Neutrophil (primary cell): Measurements from ENCODE around the gene HRCT1.

Source experiments
- H3K27ac ChIP-seq: fragments of 200-600 bp; sonication (generic); 2 replicates; pipeline ENCODE4 v1.5.1; 2016; ENCODE audit warnings: mild to moderate bottlenecking, moderate library complexity
- H3K27me3 ChIP-seq: fragments of 200-600 bp; sonication (generic); 2 replicates; pipeline ENCODE4 v1.6.0; 2016; ENCODE audit warnings: mild to moderate bottlenecking
- H3K36me3 ChIP-seq: fragments of 200-600 bp; sonication (generic); 2 replicates; pipeline ENCODE4 v1.5.1; 2017
- H3K4me1 ChIP-seq, 2 experiments: fragments of 200-600 bp in 1 of 2; sonication (generic) in 1 of 2; 1 replicate in 1 of 2; 2 replicates in 1 of 2; pipeline versions ENCODE4 v1.5.1 to v1.6.1; 2013 to 2016; ENCODE audit warnings: low read depth in 1 of 2, low read length in 1 of 2, mild to moderate bottlenecking in 1 of 2, moderate library complexity in 1 of 2; ENCODE audit not compliant: control insufficient read depth in 1 of 2, insufficient read depth in 1 of 2
- H3K4me3 ChIP-seq, 2 experiments: fragments of 200-600 bp in 1 of 2; sonication (generic) in 1 of 2; 1 replicate in 1 of 2; 2 replicates in 1 of 2; pipeline ENCODE4 v1.5.1; 2013 to 2016; ENCODE audit warnings: low read depth in 1 of 2, low read length in 1 of 2, mild to moderate bottlenecking in 1 of 2, moderate library complexity in 1 of 2
- H3K9me3 ChIP-seq: fragments of 200-600 bp; sonication (generic); 2 replicates; pipeline ENCODE4 v1.5.1; 2016
- TF ChIP-seq, protein P1 (sequence below): fragments of 200-600 bp; sonication (generic); IDR thresholded peaks from 2 replicates; pipeline ENCODE4 v1.5.1; 2016; ENCODE audit warnings: antibody characterized with exemption

The HRCT1 gene

DNA sequence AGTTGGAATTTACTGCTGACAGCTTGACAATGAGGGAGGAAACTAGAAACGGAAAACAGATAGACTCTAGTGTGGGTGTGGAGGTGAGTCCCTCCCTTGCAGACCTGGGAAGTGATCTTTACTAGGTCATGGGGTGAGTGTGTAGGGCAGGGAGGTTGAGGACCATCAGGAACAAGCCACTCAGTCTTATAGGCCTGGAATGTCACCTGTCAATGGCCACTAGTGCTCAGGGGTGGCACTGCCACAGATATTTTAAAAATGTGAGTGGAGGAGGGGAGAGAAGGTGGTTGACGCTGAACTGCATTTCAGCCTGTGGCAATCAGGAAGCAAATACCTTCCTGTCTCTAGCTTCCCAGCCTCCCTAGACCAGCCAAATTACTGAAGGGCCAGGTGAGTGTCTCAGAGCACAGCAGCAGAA lies 42.9 kb downstream of the HRCT1 start:
- no peaks in the 10 kb centered on the region for H3K36me3 ChIP-seq
- H3K4me3 ChIP-seq: no peak overlapping the region
- H3K4me1 ChIP-seq: no peaks in the 10 kb centered on the region
- H3K27ac ChIP-seq: no peak overlapping the region
- H3K27me3 ChIP-seq: peaks cover 25% of the 10 kb centered on the region
- TF ChIP-seq, protein P1, sequence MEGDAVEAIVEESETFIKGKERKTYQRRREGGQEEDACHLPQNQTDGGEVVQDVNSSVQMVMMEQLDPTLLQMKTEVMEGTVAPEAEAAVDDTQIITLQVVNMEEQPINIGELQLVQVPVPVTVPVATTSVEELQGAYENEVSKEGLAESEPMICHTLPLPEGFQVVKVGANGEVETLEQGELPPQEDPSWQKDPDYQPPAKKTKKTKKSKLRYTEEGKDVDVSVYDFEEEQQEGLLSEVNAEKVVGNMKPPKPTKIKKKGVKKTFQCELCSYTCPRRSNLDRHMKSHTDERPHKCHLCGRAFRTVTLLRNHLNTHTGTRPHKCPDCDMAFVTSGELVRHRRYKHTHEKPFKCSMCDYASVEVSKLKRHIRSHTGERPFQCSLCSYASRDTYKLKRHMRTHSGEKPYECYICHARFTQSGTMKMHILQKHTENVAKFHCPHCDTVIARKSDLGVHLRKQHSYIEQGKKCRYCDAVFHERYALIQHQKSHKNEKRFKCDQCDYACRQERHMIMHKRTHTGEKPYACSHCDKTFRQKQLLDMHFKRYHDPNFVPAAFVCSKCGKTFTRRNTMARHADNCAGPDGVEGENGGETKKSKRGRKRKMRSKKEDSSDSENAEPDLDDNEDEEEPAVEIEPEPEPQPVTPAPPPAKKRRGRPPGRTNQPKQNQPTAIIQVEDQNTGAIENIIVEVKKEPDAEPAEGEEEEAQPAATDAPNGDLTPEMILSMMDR: no peak
- H3K9me3 ChIP-seq: no peaks in the 10 kb centered on the region

DNA sequence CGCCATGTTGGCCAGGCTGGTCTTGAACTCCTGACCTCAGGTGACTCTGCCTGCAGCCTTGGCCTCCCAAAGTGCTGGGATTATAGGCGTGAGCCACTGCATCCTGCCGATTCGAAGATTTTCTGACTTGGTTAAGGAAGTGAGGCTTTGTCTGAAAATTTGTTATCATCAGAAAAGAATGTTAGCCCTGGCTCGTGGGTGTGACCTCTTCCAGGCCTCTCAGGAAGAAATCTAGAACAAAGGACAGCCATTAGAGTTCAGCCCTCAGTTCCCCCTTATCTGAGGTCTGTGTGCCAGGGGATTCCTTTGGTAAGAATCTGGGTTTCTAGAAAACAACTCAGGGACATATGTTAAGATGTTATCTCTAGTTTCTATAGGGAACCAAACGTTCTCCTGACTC lies 45.7 kb downstream of the HRCT1 start:
- TF ChIP-seq, protein P1: no peak
- no peaks in the 10 kb centered on the region for H3K9me3 ChIP-seq
- no peaks in the 10 kb centered on the region for H3K4me1 ChIP-seq
- no peaks in the 10 kb centered on the region for H3K36me3 ChIP-seq
- no peak overlapping the region for H3K27ac ChIP-seq
- no peak overlapping the region for H3K4me3 ChIP-seq
- H3K27me3 ChIP-seq: peaks cover 32% of the 10 kb centered on the region

DNA sequence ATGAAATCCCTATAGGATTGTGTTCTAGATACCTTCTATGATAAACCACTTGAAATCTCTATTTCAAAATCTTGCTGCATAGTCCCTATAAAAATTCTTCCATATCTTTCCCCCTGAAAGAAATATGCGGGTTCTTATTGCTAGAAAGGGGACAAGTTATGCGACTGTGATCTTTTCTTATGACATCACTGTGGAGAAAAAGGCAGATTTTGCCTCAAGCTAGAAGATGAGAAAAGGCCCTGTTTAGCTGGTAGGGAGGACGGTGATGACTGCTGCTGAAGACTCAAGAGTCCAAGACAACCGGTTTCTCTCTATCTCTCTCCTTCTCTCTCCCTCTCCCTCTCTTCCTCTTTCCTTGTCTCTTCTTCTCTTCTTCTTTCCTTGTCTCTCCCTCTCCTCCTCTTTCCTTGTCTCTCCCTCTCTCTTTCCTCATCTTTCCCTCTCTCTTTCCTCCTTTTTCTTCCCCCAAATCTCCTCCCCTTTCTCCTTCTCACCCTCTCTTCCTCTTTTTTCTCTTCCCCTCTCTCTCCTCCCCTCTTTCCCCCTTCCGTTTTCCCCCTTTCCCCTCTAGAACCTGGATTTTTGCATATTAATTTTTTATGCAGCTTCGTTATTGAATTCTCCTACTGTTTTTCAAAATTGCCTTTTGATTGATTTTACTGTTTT lies 46.7 kb downstream of the HRCT1 start:
- no peaks in the 10 kb centered on the region for H3K9me3 ChIP-seq
- no peaks in the 10 kb centered on the region for H3K4me1 ChIP-seq
- TF ChIP-seq, protein P1: no peak
- H3K4me3 ChIP-seq: no peak overlapping the region
- H3K36me3 ChIP-seq: no peaks in the 10 kb centered on the region
- peaks cover 42% of the 10 kb centered on the region for H3K27me3 ChIP-seq
- no peak overlapping the region for H3K27ac ChIP-seq

DNA sequence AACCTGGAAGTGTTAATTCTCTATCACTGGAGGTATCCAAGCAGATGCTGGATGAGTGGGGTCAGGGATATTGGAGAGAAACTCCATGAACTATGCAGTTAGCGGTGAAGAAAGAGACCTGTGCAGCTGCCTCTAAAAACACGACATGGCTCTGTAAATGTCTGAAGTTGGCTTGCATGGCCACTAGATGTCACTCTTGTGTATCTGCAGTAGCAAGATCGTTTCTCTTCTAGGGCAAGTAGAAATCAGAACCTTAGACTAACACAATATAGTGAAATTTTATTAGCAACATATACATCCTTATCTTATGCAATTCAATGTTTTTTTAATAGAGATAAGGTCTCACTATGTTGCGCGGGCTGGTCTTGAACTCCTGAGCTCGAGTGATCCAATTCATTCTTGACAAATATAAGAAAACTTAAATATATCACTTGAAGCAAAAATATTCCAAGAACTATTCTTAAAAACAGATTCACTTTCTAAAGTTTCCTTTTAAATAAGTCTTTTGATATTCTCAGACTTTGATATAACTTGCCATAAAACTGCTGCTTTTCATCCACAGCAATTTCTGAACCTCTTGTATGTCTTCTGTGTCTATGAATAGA lies 49.0 kb downstream of the HRCT1 start:
- TF ChIP-seq, protein P1: peak; percentile 35
- Histone ChIP-seq H3K36me3 (no peaks in the 10 kb centered on the region), H3K27ac (no peak overlapping the region), H3K4me3 (no peak overlapping the region), H3K27me3 (peaks cover 60% of the 10 kb centered on the region), H3K4me1 (no peaks in the 10 kb centered on the region), H3K9me3 (no peaks in the 10 kb centered on the region)

DNA sequence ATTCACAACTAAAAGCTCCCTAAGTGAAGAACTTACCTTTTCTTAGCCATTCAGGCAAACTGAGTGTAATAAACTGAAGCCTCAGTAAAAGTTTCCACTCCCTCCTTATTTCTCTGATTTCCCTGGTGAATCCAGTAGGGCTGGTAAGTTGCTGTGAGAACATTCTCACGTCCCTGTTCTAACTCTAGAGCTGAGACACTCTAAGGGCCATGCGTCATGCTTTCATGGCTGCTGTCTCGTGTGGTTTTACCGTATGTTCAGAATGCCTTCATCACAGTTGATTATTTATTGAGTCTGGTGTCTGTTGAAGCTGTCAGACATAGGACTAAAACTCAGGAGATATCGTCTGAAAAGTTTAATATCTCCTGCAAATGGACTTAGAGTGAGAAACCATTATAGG lies 50.6 kb downstream of the HRCT1 start:
- Histone ChIP-seq H3K27ac (no peak overlapping the region), H3K4me1 (no peaks in the 10 kb centered on the region), H3K27me3 (peaks cover 62% of the 10 kb centered on the region), H3K36me3 (no peaks in the 10 kb centered on the region), H3K9me3 (no peaks in the 10 kb centered on the region), H3K4me3 (no peak overlapping the region)
- TF ChIP-seq, protein P1: no peak
